C4-2B (cell line): ENCODE data around the gene MLLT10.
A peak's percentile ranks its signal among the peaks of the same experiment; 100 is the strongest.
"Not testable (repeated sequence)": the region's sequence is repeated elsewhere in the genome, so short reads cannot be mapped to it uniquely, and the experiment has no call there.

ENCODE experiments used
- H3K27ac ChIP-seq: fragments of 450-650 bp; 2 replicates; pipeline ENCODE4 v1.5.1; 2017
- ZFX ChIP-seq: fragments of 450-650 bp; IDR thresholded peaks from 2 replicates; pipeline ENCODE4 v1.6.1; 2017
- TF ChIP-seq, protein P1 (sequence below): fragments of 450-650 bp; conservative IDR thresholded peaks from 2 replicates; pipeline ENCODE4 v1.5.1; 2017; ENCODE audit warnings: mild to moderate bottlenecking

The MLLT10 gene

DNA sequence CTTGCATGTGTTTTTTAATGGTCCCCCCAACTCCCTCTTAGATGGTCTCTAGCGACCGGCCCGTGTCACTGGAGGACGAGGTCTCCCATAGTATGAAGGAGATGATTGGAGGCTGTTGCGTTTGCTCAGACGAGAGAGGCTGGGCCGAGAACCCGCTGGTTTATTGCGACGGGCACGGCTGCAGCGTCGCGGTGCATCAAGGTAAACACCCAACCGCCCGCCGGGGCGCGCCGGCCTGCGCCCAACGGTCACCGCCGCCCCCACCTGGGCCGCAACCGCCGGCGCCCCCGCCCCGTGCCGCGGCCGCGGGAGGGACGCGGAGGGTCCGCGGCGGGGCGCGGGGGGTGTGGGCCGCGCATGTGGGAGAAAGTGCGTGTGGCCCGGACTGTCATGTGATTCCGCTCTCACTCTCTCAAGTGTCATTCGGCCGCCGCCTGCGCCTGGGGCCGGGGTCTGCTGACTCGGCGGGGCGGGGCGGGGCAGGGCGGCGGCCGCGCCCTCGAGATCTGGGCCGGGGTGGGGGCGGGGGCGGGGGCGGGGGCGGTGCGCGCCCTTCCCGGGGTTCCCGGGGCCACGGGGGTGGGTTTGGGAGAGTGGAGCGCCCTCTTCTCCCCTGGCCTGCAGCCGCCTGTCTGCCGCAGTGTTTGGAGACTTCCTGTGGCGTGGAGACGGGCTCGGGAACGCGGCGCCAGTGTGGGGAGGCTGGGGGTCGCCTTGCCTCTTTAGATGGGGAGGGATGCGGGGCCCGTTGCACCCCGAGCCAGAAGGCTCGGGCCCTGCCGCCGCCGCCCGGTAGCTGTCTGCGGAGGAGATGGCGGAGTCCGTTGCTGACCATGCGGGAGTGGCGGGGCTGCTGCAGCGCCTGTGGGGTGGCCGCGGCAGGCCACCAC lies 817 bp downstream of the MLLT10 start:
- peak; percentile 46; the same call in 1 of the 2 replicates for TF ChIP-seq ZFX
- TF ChIP-seq, protein P1, sequence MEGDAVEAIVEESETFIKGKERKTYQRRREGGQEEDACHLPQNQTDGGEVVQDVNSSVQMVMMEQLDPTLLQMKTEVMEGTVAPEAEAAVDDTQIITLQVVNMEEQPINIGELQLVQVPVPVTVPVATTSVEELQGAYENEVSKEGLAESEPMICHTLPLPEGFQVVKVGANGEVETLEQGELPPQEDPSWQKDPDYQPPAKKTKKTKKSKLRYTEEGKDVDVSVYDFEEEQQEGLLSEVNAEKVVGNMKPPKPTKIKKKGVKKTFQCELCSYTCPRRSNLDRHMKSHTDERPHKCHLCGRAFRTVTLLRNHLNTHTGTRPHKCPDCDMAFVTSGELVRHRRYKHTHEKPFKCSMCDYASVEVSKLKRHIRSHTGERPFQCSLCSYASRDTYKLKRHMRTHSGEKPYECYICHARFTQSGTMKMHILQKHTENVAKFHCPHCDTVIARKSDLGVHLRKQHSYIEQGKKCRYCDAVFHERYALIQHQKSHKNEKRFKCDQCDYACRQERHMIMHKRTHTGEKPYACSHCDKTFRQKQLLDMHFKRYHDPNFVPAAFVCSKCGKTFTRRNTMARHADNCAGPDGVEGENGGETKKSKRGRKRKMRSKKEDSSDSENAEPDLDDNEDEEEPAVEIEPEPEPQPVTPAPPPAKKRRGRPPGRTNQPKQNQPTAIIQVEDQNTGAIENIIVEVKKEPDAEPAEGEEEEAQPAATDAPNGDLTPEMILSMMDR, result no peak
- H3K27ac ChIP-seq, result peak overlapping the region; percentile 86

DNA sequence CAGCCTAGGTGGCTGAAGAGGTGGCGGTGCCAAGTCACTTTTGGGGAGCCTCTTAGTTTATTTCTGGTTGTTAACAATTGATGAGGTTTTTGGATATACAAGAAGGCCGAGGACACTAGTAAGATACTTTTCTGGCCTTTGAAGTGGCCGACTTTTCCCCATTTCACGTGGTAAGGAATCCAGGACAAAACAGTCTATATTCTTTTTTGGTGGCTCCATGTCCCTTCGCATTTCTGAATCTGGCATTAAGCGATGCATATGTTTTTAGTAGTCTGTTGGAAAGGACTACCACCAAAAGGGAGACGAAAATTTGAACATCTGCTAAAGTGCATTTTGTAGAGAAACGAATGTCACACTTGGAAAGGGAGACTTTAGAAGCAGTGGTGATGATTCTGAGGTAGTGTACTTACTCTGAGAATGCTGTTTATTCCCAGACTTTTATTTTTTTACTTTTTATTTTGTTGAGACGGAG lies 1.5 kb downstream of the MLLT10 start:
- no peak for TF ChIP-seq ZFX
- TF ChIP-seq, protein P1, result no peak
- peak overlapping the region; percentile 86 for H3K27ac ChIP-seq

DNA sequence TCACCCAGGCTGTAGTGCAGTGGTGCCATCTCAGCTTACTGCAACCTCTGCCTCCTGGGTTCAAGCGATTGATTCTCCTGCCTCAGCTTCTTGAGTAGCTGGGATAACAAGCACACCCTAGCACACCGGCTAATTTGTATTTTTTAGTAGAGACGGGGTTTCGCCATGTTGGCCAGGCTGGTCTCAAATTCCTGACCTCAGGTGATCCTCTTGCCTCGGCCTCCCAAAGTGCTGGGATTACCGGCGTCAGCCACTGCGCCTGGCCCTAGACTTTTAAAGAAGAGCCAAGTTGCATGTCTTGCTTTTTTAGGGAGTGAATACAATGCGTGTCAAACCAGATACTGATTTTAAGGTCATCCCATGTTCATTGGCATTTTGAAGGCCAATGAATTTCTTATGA lies 1.9 kb downstream of the MLLT10 start:
- H3K27ac ChIP-seq, result not testable (repeated sequence)

DNA sequence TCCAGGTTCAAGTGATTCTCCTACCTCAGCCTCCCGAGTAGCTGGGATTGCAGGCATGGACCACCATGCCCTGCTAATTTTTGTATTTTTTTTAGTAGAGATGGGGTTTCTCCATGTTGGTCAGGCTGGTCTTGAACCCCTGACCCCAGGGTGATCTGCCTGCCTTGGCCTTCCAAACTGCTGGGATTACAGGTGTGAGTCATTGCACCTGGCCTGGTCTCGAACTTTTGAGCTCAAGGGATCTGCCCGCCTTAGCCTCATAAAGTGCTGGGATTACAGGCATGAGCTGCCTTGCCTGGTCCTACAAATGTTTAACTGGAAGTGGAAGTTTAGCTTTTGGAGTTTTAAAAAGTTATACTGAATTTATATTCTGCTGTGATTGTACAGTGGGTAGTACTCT lies 2.8 kb downstream of the MLLT10 start:
- H3K27ac ChIP-seq, result no peak overlapping the region
- TF ChIP-seq, protein P1, result no peak
- no peak for TF ChIP-seq ZFX

DNA sequence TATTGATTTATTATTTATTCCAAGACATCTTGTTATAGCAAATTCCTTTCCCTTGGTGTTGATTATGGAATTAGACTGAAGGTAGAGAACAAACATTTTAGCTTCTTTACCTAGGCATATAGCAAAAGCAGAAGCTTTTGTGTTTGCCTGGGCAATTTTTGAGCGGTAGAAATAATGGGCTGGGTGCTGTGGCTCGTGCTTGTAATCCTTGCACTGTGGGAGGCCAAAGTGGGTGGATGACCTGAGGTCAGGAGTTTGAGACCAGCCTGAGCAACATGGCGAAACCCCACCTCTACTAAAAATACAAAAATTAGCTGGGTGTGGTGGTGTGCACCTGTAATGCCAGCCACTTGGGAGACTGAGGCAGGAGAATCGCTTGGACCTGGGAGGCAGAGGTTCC lies 6.7 kb downstream of the MLLT10 start:
- H3K27ac ChIP-seq, result not testable (repeated sequence)

DNA sequence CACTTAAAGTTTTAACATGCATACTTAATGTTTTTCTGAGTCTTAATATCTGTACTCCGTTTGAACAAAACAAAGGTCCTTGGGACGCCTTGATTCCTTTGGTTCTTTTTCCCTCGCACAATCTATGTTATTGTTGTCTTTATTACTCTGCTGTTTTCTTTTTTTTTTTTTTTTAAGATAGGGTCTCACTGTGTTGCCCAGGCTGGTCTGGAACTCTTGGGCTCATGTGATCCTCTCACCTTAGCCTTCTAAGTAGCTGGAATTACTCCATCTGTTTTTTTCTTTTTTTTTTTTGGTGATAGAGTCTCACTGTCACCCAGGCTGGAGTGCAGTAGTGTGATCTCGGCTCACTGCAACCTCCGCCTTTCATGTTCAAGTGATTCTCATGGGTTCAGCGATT lies 13.2 kb downstream of the MLLT10 start:
- TF ChIP-seq, protein P1, result no peak
- no peak for TF ChIP-seq ZFX

DNA sequence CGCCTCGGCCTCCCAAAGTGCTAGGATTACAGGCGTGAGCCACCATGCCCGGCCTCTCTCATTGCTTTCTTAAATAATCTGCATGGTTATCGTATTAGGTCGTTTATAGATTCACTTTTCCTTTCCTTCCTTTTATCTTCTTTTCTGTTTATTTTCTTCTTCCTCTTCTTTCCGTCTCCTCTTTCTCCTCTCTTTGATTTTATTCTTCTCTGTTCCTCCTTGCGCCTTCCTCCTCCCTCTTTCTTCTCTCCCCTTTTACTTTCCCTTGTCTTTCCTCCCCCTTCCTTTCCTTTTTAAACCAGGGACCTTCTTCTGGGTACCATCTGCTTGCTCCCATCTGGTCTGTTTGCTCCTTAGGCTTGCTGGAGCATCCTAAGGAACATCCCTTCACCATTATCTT lies 18.6 kb downstream of the MLLT10 start:
- TF ChIP-seq ZFX, result no peak
- TF ChIP-seq, protein P1, result no peak
- H3K27ac ChIP-seq, result no peak overlapping the region

More for the DNA sequence above, 13.2 kb downstream of the MLLT10 start:
- no peak overlapping the region for H3K27ac ChIP-seq

DNA sequence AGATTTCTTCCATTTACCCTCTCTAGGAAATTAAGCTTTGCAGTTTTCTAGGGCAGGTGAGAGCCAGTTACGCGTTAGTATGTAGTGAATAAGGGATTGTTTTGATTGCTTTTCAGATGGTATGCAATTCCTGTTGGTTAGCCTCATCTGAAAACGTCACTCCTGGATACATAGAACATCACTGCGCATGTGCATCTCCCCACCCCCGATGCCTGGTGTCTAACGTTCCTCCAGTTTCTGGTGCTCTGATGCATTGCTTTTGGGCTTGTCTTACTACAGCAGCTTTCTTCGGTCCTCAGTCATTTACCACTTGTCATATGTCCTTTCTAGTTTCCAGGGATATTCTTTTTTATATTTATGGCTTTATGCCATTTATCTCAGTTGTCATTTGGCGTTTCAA lies 22.5 kb downstream of the MLLT10 start:
- no peak for TF ChIP-seq ZFX
- TF ChIP-seq, protein P1, result no peak
- H3K27ac ChIP-seq, result no peak overlapping the region

DNA sequence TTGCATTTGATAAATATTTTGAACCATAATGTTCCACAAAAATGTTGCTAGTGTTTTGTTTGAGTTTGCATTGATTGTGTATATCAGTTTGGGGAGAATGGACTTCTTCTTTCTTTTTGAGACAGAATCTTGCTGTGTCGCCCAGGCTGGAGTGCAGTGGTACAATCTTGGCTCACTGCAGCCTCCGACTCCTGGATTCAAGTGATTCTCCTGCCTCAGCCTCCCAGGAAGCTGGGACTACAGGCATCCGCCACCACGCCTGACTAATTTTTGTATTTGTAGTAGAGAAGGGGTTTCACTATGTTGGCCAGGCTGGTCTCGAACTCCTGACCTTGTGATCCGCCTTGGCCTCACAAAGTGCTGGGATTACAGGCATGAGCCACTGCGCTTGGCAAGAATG lies 25.0 kb downstream of the MLLT10 start:
- H3K27ac ChIP-seq, result not testable (repeated sequence)
